HepG2 (cell line): ENCODE measurements around the gene FAM163B. TPM values are rescaled to one million over a fixed set of nuclear protein-coding genes. Genes with fewer than 3 reads are reported as not detected.

Source experiments
- ATAC-seq: fragments of 200-7000 bp; cut with Tn5 transposase; 3 replicates; pipeline ENCODE4 v1.9.1; 2020; ENCODE audit warnings: mild to moderate bottlenecking, moderate library complexity
- BruUV-seq: library from RNA; stranded (reverse); fragments of 400-500 nt; replicated peaks from 2 replicates; lab custom pipeline; 2021; lab: Mats Ljungman, UMichigan
- CTCF ChIA-PET: fragments of 300-600 bp; formaldehyde crosslinking; extraction: SDS; loops from one replicate; lab custom pipeline; 2021; ENCODE audit warnings: low total read pairs, inconsistent platforms, low intra/inter-chr PET ratio; lab: Yijun Ruan, JAX
- POLR2A ChIA-PET: fragments of 350-600 bp; sonication (Branson Sonifier 250); formaldehyde crosslinking; loops from one replicate; lab custom pipeline; 2020; ENCODE audit warnings: antibody characterized with exemption, inconsistent platforms; lab: Yijun Ruan, JAX
- DNase-seq: peaks from one replicate; pipeline ENCODE4 v3.0.0-alpha.2; 2015; ENCODE audit warnings: low spot score
- FAIRE-seq: peaks from 3 replicates; lab custom pipeline; 2011; peaks lifted over from hg19 to GRCh38; lab: Jason Lieb, UNC
- H2AFZ ChIP-seq: one replicate; pipeline ENCODE4 v1.6.1; 2011; ENCODE audit warnings: low read length, inconsistent platforms
- H3K27ac ChIP-seq: fragments of 300-600 bp; 3 replicates; pipeline ENCODE4 v1.8.0; 2011; ENCODE audit warnings: mixed run types, mild to moderate bottlenecking, mixed read lengths, low read length, inconsistent platforms; ENCODE audit not compliant: insufficient read depth; ENCODE audit errors: extremely low read length
- H3K27me3 ChIP-seq, 2 experiments: fragments of 200-600 bp in 1 of 2; 2 replicates in 1 of 2; 3 replicates in 1 of 2; pipeline versions ENCODE4 v1.6.0 to v1.8.0; 2011; ENCODE audit warnings: low read length in 2 of 2, mild to moderate bottlenecking in 2 of 2, moderate library complexity in 2 of 2, inconsistent platforms in 1 of 2; ENCODE audit not compliant: insufficient read depth in 2 of 2, control insufficient read depth in 1 of 2
- H3K36me3 ChIP-seq, 2 experiments: fragments of 200-600 bp in 1 of 2; replicated peaks in 1 of 2; 2 replicates in 1 of 2; 3 replicates in 1 of 2; pipeline versions ENCODE4 v1.5.1 to v1.8.0; 2011; ENCODE audit warnings: low read length in 2 of 2, inconsistent platforms in 1 of 2; ENCODE audit not compliant: insufficient read depth in 2 of 2, control insufficient read depth in 1 of 2
- H3K4me1 ChIP-seq: 2 replicates; pipeline ENCODE4 v1.5.1; 2012; ENCODE audit warnings: low read length, inconsistent platforms; ENCODE audit not compliant: insufficient read depth
- H3K4me2 ChIP-seq: 2 replicates; pipeline ENCODE4 v1.6.0; 2011; ENCODE audit warnings: low read depth, low read length, inconsistent platforms
- H3K4me3 ChIP-seq, 3 experiments: fragments of 200-600 bp in 1 of 3; sonication (generic), shearing (Covaris generic) in 1 of 3; replicated peaks in 1 of 3; 2 replicates each; pipeline ENCODE4 v1.5.1; 2011 to 2016; ENCODE audit warnings: low read length in 3 of 3, inconsistent platforms in 2 of 3, low read depth in 2 of 3, mild to moderate bottlenecking in 2 of 3, control low read depth in 1 of 3, mixed read lengths in 1 of 3; ENCODE audit not compliant: insufficient read depth in 1 of 3
- H3K79me2 ChIP-seq: one replicate; pipeline ENCODE4 v1.6.1; 2011; ENCODE audit warnings: low read length, inconsistent platforms; ENCODE audit not compliant: insufficient read depth
- H3K9ac ChIP-seq: 2 replicates; pipeline ENCODE4 v1.6.0; 2011; ENCODE audit warnings: mild to moderate bottlenecking, low read depth, low read length, inconsistent platforms; ENCODE audit not compliant: insufficient read depth
- H3K9me3 ChIP-seq: 2 replicates; pipeline ENCODE4 v1.5.1; 2012; ENCODE audit warnings: mild to moderate bottlenecking, low read length
- H4K20me1 ChIP-seq: 2 replicates; pipeline ENCODE4 v1.6.0; 2011; ENCODE audit warnings: inconsistent platforms, mild to moderate bottlenecking, low read length, moderate library complexity; ENCODE audit not compliant: insufficient read depth
- ARNT ChIP-seq: fragments of 450-650 bp; IDR thresholded peaks from 2 replicates; pipeline ENCODE4 v1.6.1; 2017
- ATAD3A ChIP-seq: sonication (generic); formaldehyde crosslinking; IDR thresholded peaks from 2 replicates; pipeline ENCODE4 v1.4.0; 2020; ENCODE audit warnings: missing genetic modification reagents
- MEF2D ChIP-seq: sonication (generic); formaldehyde crosslinking; IDR thresholded peaks from 2 replicates; pipeline ENCODE4 v1.5.1; 2020; ENCODE audit warnings: mild to moderate bottlenecking, missing genetic modification reagents
- MIER3 ChIP-seq: IDR thresholded peaks from 2 replicates; pipeline ENCODE4 v1.6.1; 2016; ENCODE audit warnings: missing compliant biosample characterization, borderline replicate concordance
- NFKB2 ChIP-seq: sonication (generic); formaldehyde crosslinking; IDR thresholded peaks from 2 replicates; pipeline ENCODE4 v1.4.0; 2020; ENCODE audit warnings: missing genetic modification reagents, borderline replicate concordance
- SKIL ChIP-seq: sonication (generic); formaldehyde crosslinking; IDR thresholded peaks from 2 replicates; pipeline ENCODE4 v1.8.0; 2022; ENCODE audit warnings: missing genetic modification reagents, mild to moderate bottlenecking, moderate library complexity, borderline replicate concordance
- SMARCC2 ChIP-seq: fragments of 450-650 bp; IDR thresholded peaks from 2 replicates; pipeline ENCODE4 v1.6.1; 2017; ENCODE audit warnings: antibody characterized with exemption, mild to moderate bottlenecking
- ZNF12 ChIP-seq: sonication (generic); formaldehyde crosslinking; IDR thresholded peaks from 2 replicates; pipeline ENCODE4 v1.5.0; 2020; ENCODE audit warnings: missing genetic modification reagents
- ZNF280D ChIP-seq: sonication (generic); formaldehyde crosslinking; IDR thresholded peaks from 2 replicates; pipeline ENCODE4 v1.5.1; 2020; ENCODE audit warnings: mild to moderate bottlenecking, missing genetic modification reagents
- ZNF30 ChIP-seq: sonication (generic); formaldehyde crosslinking; IDR thresholded peaks from 2 replicates; pipeline ENCODE4 v1.5.0; 2020; ENCODE audit warnings: mild to moderate bottlenecking, missing genetic modification reagents
- ZNF326 ChIP-seq: sonication (generic); formaldehyde crosslinking; IDR thresholded peaks from 2 replicates; pipeline ENCODE4 v1.4.0; 2020; ENCODE audit warnings: missing genetic modification reagents, borderline replicate concordance
- ZNF430 ChIP-seq: sonication (generic); formaldehyde crosslinking; IDR thresholded peaks from 2 replicates; pipeline ENCODE4 v1.9.0; 2021; ENCODE audit warnings: mild to moderate bottlenecking, missing genetic modification reagents
- ZNF746 ChIP-seq: sonication (generic); formaldehyde crosslinking; IDR thresholded peaks from 2 replicates; pipeline ENCODE4 v1.8.0; 2022; ENCODE audit warnings: mild to moderate bottlenecking, missing genetic modification reagents
- WGBS: methylation state at CpG from one replicate; pipeline ENCODE4 v1.1.6; 2017; ENCODE audit warnings: low lambda C conversion rate; 5-methylcytosine and 5-hydroxymethylcytosine counted together
- in situ Hi-C: cut with HindIII; loops from 2 replicates; pipeline ENCODE4 v1.10.0; 2017; ENCODE audit warnings: low pct_unique_long_range_greater_than_20kb; ENCODE audit not compliant: extremely low pct_ligation_motif_present
- intact Hi-C: fragments of 100-400 bp; cut with micrococcal nuclease; formaldehyde crosslinking; loops from one replicate; pipeline ENCODE4 v1.10.0; 2022; ENCODE audit not compliant: unreplicated experiment
- polyA plus RNA-seq, 8 experiments: library from polyadenylated mRNA; depleted of rRNA in 3 of 8; stranded (reverse) in 7 of 8; unstranded in 1 of 8; fragments of >200 nt; fragmentation: Illumina TruSeq in 4 of 8; extraction: Trizol in 4 of 8; gene quantifications; 2 replicates each; pipeline versions ENCODE4 v1.2.1 to v1.2.3, GENCODE V29; 2011 to 2016; ENCODE audit warnings: low read depth in 4 of 8, missing spikeins in 1 of 8, mixed read lengths in 1 of 8; ENCODE audit not compliant: insufficient read depth in 1 of 8
- total RNA-seq, 5 experiments: library from RNA; depleted of rRNA; stranded (reverse); fragments of >200 nt; fragmentation: Illumina TruSeq; extraction: Trizol; gene quantifications; 2 replicates each; pipeline ENCODE4 v1.2.3, GENCODE V29; 2016; ENCODE audit warnings: low read depth in 1 of 5

Gene FAM163B
- total and polyA plus RNA-seq, 2 of the 13 experiments (the other 11 are each of a cell fraction or from before 2014, with no cell fraction given): not detected

- H3K27ac ChIP-seq: no peak overlapping the region
- no peak overlapping the region for H2AFZ ChIP-seq
- ChIA-PET CTCF (no interaction called here), POLR2A (no interaction called here)
- H3K9ac ChIP-seq: no peak overlapping the region
- H3K9me3 ChIP-seq: no peaks in the 10 kb centered on the region
- no peaks in the 10 kb centered on the region for H3K4me1 ChIP-seq
- WGBS: 33% methylated on average over 7 of the region's 8 CpGs
- no peak for DNase-seq
- TF ChIP-seq SMARCC2 (no peak), ZNF280D (no peak), NFKB2 (no peak), ZNF30 (CRISPR knock-in tag) (no peak), SKIL (CRISPR knock-in tag) (no peak), ARNT (no peak), ZNF12 (CRISPR knock-in tag) (no peak), MEF2D (CRISPR knock-in tag) (no peak), ZNF326 (CRISPR knock-in tag) (no peak), ZNF746 (CRISPR knock-in tag) (no peak), ZNF430 (CRISPR knock-in tag) (no peak), ATAD3A (CRISPR knock-in tag) (no peak), MIER3 (CRISPR knock-in tag) (no peak)
- TF ChIP-seq, all 625 proteins: peak for 0
- H3K27me3 ChIP-seq: peaks cover 30 to 97% of the 10 kb centered on the region in 2 experiments
- no TSS peak for BruUV-seq
- ATAC-seq: no peak
- H3K4me3 ChIP-seq: no peak overlapping the region
- no peaks in the 10 kb centered on the region for H3K36me3 ChIP-seq
- no peaks in the 10 kb centered on the region for H3K79me2 ChIP-seq
- H4K20me1 ChIP-seq: peaks cover 6% of the 10 kb centered on the region; the same call in 1 of the 2 replicates
- in situ Hi-C loops: no loop called here
- no peak overlapping the region for H3K4me2 ChIP-seq
- FAIRE-seq: no peak
- intact Hi-C loops: no loop called here
Measured at GRCh38 chr9:133638076-133638475, 28.9 kb upstream of the FAM163B start.
